NCI-H2029 treated with DMSO at 0.1 percent for 48 hours (cell line): ENCODE results near the gene SNPH.

Experiments
- DNase-seq: peaks from one replicate; lab custom pipeline; 2025; lab: John Stamatoyannopoulos, UW

Gene SNPH

DNA sequence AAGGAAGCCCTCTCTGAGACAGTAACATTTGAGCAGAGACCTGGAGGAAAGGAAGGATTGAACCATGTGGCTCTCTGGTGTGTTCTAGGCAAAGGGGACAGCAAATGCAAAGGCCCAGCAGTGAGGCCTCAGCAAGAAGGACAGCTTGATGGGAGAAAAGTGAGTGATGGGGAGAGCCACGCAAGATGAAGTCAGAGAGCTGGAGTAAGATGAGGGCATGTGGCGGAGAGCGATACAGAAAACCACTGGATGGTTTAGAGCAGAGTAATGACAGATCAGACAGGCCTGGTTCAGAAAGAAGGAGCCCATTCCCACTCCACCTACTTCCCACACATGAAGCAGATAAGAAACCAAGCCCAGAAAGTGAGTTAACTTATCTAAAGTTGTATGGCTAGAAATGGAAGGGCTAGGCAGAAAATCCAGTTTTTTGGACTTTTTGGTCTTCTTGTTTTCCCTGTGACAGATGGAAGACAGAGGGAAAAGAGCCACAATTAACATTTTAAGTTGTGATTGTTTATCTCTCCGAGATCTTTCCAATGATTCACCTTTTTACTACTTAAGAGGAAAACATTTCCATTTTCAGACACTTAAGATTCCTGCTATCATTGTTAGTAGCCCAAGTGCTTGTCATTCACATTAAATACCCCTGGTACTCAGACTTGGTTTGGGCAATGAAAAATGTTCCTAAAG lies 723 bp upstream of the SNPH start:
- DNase-seq: no peak

DNA sequence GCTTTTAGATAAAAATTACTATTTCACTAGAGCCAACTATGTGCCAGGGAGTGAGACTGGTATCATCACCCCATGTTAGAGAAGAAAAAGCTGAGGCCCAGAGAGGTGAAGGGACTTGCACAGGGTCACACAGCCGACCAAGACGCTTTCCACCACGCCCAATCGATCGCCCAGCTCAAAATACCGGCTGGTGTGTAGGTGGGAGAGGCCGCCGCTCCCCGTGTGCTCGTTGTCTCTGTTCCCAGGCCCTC lies 253 bp upstream of the SNPH start:
- DNase-seq: no peak

DNA sequence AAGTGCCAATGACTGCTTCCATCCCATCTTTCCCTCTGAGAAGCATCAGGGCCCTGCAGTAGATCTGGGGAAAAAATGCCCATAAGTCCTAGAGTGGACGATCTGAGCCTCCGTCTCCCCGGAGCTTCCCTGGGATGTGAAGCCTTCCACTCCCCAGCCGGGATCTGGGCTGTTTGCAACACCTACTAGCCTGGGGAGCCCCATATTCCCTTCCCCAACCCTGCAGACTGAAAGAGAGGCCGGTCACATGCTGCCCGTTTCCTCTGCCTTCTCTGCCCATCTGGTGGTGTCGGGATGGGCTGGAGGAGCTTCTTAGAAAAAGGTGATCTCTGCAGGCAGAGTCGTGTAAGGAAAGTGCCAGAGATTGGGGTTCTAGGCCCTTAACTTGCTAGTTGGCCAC lies 1.1 kb downstream of the SNPH start:
- DNase-seq: no peak

DNA sequence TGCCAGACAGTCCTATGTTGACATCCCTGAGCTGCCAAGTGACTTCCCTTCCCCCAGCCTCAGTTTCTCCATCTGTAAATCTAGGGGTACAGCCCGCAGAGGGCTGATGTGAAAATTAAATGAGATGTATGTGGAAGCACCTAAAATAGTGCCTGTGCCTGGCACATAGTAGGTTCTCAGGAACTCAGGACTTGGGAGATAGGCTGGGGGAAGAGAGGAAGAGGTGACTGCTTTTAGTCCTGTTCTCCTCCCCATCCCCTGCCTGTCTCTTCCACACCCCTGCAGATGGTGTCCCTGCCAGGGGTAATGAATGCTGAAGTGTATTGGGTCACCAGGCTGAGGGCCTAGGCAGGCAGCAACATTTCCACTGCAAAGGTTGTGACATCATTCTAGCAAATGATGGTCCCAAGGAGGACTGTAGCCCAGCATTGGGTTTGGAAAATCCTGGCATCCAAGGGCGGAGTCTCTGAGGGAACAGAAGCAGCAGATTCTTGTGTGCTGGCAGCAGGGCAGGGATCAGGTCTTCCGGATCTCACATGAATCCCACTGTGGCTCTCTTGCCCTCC lies 1.8 kb downstream of the SNPH start:
- DNase-seq: no peak

DNA sequence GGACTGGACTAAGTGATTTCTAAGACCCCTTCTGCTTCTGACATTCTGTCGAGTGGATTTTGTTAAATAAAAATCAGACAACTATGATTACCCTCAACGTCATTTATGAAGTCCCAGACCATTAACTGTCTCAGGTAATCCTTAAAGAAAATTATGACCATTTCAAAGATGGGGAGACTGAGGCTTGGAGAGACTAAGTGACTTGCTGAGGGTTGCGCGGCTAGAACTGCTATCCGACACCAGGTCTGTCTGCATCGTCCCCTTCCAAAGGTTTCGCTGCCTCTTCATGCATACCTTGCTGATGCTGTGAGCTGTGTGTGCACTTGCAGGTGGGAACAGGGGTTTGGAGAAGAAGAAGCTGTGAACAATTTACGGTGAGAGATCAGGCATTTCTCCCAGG lies 3.1 kb downstream of the SNPH start:
- no peak for DNase-seq

DNA sequence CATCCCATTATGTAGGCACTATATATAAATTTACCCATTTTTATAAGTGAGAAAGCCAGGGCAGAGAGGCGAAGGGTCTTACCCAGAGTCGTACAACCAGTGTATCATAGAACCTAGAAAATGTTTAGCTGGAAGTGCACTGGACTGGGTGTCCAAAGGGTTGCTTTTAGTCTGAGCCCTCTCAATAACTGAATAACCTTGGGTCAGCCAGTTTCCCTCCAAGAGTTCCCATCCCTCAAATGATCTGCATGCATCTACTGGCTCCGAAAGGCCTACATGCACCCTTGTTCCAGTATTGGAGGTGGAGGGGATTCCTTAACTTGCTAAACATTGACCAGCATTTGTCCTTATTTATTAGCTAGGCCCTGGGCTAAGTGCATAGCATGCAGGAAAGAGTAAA lies 3.8 kb downstream of the SNPH start:
- DNase-seq: no peak

DNA sequence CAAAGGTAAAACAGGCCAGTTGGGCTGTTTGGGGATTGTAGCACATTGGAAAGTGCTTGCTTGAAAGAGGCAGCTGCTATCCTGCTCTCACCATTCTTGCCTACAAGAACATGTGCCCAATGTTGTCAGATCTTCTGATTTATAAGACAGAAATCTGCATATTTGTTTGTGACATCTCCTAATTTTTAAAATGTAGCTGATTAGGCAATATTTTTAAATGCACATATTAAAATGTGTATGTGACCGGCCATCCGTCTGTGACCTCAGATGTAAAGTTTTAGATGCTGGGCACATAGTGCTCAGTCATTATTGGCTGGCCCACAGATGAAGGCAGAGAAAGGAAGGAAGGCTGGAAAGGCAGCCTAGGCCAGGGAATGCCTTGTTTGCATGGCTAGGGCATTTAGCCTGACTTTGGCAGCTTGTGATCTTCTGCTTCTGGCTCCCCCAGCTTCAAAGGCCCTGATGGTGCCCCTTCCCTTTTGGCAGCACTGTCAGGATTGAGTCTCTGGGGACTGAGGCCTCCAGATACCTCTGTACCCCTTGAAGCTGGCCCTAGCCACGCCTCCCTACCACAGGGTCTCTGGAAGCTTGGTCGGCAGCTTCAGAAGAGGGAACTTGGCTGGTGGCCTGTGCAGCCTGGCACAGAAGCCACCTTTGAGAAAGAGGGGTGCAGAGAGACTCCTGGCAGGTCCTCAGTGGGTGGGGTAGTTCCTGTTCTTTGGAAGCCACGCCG lies 6.4 kb downstream of the SNPH start:
- DNase-seq: no peak

DNA sequence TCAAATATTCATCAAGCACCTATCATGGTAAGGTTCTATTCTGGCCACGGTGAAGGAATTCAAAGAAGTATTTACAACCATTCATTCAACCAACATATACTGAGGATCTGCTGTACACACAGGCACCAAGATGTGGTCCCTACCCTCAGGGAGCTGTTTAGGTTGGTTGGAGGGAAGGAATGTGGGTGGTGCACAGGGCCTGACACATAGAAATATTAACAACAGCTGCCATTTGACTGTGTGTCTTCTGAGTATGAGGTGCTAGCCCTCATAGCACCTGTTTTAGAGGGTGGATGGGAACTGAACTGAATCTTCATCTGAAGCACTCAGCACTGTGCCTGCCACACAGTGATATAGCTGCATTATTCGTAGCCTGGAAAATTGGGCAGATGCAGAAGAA lies 7.3 kb downstream of the SNPH start:
- DNase-seq: no peak

DNA sequence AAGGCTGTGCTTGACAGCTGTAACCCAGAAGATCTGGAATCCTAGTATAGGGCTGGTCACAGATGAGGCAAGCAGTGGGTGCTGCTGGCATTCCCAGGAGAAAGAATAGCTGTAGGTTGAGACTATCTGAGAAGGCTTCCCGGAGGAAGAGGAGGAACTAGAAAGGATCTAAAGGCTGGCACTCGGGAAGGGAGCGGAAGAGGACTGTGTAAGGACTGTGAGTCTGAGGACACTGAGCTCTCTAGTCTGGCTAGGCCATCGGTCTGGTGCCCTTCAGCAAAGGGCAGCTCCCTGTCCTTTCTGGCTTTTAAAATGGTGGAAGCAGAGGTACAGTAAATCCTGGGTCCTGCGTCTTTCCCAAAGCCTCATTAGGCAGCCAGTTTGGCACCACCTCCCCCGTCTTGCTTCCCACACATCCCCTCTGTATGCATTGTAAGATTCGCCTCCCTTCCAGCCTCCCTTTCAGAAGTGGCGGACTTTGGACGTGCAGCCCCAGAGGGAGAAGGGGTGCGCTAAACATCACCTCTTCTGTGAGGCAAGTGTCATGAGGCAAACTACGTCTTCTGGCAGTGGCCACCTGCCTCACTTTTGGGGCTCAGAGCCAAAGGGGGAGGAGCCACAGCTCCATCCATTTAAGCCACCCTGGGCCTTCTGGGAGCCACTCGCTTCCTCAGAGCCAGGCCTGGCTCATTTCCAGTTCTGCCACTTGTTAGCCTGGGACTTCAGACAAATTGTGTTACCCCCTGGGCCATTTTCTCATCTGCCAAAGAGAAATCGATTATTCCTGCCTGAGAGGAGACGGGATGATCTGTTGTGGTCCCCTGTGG lies 8.6 kb downstream of the SNPH start:
- peak; percentile 35 for DNase-seq

DNA sequence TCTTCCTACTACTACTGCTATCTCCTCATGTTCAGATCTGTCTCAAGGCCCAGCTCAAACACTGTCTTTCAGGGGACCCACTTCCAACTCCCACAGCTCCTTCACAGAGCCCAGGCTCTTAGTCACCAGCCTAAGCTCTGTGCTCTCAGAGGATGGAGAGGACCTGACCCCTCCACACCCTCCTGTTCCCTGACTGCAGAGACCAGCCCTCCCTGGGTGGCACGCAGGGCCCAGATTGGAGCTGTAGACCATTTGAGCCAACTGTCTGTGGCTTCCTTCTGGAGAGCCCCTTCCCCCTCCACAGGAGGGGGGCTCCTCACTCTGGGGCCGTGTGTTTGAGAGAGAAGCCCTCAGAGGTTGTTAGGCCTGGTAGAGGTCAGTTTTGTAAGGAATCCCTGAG lies 9.8 kb downstream of the SNPH start:
- DNase-seq: no peak

DNA sequence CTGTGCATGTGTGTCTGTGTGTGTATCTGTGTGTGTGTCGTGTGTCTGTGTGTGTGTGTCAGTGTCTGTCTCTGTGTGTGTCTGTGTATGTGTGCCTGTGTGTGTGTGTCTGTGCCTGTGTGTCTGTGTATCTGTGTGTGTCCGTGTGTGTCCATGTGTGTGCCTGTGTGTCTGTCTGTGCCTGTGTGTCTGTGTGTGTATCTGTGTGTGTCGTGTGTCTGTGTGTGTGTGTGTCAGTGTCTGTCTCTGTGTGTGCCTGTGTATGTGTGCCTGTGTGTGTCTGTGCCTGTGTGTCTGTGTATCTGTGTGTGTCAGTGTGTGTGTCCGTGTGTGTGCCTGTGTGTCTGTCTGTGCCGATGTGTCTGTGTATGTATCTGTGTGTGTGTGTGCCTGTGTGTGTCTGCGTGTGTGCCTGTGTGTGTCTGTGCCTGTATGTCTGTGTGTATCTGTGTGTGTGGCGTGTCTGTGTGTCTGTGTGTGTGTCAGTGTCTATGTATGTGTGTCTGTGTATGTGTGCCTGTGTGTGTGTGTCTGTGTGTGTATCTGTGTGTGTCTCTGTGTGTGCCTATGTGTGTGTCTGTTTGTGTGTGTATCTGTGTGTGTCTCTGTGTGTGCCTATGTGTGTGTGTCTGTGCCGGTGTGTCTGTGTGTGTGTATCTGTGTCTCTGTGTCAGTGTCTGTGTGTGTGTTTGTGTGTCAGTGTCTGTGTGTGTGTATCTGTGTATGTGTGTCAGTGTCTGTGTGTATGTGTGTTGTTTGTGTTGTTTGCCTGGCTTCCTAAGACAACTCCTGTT lies 11.6 kb downstream of the SNPH start:
- DNase-seq: no peak

DNA sequence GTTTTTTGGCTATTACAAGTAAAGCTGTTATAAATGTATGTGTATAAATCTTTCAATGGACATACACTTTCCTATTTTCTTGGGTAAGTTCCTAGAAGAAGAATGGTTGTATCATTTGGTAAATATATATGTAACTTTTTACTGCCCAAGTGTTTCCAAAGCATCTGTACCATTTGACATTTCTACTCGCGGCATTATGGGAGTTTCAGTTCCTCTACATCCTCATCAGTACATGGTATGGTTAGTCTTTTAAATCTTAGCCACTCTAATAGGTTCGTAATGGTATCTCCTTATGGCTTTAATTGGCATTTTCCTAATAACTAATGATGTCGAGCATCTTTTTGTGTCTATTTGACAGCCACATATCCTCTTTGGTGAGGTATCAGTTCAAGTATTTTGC lies 12.9 kb downstream of the SNPH start:
- DNase-seq: no peak

DNA sequence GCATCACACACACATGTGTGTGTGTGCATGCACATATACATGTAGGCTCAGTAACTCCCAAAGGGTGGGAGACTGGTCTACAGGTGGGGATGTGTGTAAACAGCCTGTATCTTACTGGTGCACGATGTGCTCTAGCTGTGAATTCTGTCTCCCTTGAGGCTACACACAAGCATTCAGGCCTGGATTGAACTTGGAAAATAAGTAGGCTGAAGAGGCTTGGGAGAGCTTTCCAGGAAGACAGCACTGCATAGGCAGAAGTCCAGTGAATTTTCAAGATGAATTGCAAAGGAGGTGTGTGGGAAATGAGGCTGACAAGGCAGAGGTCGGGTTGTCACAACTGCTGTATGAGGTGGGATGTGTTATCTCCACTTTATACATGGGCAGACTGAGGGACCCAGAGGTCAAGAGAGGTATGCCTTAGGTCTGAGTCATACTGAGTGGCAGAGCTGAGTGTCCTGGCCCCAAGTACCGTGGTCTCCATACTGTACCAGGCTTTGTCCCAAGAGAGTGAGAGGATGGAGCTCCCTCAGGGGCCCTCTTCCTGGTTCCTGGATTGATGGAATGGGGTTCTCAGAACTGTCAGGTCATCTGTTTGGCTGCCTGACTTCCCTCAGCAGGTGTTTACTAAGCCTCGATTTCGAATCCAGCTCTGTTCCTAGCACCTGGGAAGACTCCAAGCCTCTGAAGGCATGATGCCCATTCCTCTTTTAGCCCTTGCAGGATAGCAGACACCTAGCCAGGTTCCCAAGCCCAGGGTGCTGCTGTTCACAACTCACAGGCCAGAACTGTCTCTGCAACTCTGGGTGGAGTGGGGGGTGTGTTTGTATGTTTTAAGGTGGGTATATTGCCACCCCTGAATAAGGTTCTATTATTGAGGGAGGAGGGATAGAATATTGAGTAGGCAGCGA lies 14.4 kb downstream of the SNPH start:
- no peak for DNase-seq

DNA sequence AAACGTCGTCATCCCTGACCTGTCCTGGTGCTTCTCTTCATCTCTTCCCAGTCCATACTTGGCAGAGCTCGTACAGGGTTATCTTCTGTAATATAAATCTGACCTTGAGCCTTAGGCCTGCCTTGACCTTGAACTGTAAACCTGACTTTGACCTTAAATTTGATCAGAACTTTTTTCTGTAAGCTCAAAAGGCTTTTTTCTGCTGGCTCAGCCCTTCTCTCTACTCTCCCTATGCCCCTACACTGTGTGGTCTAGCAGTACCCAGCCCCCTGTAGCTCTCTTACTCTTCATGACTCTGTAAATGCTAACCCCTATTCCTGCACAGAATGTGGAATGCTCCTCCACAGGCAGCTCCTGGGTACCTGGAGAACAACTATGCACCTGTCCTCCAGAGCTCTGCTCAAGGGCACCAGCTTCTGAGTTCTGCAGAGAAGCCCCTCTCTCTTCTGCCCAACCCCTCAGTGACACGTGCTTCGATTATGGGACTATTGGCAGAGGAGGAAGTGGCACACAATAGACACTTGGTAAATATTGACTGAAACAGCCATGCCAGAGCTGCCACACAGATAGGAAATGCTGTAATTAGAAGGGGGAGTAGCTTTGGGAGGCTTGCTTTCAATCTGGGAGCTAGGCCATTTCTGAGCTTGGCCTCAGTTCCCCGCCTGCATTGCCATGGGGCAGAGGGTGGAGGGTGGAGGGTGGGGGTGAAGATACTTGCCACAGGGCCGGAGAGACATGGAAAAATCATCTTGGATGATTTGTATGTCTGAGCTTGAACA lies 15.4 kb downstream of the SNPH start:
- DNase-seq: peak; percentile 96

DNA sequence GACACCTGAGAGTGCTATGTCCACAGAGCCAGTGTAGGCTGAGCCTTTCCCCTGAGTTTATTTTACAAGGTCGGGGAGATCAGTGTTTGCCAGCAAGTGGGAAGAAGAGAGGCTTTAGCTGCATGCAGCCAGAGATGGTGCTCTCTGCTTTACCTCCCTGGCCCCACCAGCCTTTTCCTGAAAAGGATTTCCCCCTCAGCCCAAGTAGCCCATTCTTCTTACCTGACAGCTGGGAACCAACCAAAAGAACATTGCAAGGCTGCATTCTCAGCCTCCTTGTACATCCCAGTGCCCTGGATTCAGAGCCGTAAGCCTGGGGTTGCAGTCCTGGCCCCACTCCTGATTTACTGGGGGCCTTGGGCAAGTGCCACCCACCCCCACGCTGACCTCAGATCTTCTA lies 16.9 kb downstream of the SNPH start:
- no peak for DNase-seq

DNA sequence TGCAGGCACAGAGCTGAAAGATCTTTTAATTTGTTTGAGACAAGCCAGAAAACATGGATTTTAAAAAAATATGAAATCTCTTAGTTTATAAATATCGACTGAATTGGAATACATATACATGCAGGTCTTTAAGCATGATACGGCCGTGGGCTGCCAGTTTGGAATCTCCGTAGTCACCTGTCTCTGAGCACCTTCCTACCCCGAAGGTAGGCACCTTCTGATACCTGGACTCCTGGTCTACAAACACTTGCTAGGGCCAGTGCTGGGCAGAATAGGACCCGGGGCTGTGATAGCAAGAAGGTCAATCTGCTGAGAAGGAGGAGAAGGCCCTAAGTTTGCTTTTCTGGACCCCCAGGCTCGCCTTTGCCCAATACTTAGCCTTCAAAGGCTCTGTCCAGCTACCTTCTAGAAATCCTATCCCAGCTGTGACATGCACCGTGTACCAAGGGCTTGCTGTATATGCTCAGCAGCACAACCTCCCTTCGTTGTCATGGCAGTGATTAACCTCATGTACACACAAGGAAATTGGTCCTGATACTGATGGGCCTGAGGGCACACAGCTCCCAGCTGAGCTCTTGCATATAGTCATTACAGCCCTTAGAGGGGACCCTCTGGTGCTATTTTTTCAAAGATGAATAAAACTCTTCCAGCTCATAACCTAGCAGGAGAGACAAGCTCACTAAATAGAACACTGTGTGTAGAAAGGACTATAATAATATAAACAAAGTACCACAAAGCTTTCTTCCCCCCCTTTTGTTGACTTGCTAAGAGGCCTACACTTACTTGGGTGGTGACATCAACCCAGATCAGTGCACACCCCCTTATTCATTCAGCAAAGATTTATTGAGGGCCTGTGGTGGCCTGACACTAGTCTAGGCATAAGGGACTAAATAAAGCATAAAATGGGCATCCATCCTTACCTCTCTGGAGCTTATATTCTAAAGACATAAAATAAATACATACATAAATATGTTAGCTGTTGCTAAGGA lies 17.7 kb downstream of the SNPH start:
- no peak for DNase-seq

DNA sequence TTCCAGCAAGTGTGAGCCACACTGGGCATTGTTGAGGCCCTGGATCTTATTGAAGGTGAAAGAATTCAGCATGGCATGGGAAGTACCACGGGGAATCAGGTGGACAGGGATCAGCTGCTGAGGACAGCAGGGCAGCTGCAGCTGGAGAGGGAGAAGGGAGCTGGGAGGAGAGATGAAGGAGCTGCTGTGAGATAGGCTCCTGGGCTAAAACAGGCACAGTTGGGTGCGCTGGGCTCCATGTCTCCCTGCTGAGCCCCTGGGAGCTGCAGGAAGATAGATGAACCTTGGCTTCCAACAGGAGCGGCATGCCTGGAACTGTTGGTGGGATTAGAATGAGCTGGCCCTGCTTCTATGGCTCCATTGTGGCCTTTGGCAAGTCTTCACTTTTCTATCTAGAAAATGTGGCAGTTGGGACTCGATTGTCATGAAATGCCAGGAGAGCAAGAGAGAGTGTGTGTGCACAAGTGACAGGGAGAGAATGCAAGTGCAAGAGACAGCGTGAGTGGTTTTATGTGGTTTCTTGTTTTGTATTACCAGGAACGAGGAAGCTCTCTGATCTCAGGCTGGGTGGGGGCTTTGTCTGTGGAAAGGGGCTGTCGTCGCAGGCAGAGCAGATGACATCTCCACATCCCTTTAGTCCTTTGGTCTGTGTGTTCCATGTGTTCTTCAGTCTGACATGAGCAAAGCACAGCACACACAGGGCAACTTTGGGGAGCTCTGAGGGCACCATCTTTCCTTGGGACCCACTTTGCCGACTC lies 20.4 kb downstream of the SNPH start:
- DNase-seq: no peak

DNA sequence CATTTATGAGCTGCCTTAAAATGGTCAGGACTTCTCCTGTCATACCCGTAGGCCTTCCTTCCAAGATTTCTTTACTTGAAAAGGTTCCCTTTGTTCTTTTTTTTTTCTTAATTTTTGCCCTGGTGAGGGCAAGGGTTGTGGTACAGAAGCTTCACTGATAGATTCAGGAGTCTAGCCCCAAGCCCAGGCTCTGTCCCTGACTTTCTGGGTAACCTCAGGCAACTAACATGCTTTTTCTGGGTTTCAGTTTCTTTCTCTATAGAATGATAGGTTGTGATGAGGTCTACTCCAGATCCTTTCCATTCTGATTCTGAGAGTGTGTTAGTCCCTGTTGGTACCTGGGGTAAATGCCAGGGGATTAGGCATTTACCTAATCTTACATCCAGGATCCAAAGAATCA lies 21.2 kb downstream of the SNPH start:
- no peak for DNase-seq
